GM21390 (cell line): ENCODE measurements around the gene TFCP2.

Experiments used
- ATAC-seq: cut with Tn5 transposase; IDR thresholded peaks from one replicate; pipeline ENCODE4 v1.9.1; 2021; ENCODE audit not compliant: unreplicated experiment

Gene TFCP2

DNA sequence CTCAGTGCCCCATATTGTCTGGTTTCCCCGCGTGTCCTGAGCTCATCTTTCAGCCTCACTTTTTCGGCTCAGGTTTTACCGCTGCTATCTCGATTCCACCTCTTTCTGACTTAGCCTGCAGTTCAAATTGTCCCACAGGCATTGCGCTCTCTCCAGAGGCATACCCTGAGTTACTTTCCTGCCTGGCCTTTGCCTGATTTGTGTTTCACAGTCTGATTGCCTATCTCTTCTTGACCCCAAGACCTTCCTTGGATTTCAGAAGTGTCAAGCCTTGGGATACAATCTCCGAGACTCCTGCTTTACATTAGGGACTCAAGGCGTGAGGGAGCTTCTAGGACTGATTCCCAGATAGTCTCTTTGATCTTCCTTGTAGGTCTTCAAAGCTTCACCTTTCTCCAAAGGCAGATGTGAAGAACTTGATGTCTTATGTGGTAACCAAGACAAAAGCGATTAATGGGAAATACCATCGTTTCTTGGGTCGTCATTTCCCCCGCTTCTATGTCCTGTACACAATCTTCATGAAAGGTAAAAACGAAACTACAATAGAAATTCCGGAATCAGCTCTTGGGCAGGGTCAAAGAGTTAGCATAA lies 124.2 kb downstream of the TFCP2 start:
- ATAC-seq, result no peak

- ATAC-seq, result peak; percentile 95
Observed at GRCh38 chr12:51047655-51048540, 125.0 kb downstream of the TFCP2 start, which contains the start of gene LETMD1. Gene LETMD1 (plus strand): TSS chr12:51048327. CDS start chr12:51048357, 30 bp downstream.
